Activated B cell treated with CpG ODN at 0.5 μM for 24 hours (primary cell): ENCODE results near the gene FOLH1. TPM values are rescaled to one million over a fixed set of nuclear protein-coding genes. Genes with fewer than 3 reads are reported as not detected.

Experiments
- total RNA-seq: library from RNA; stranded (reverse); gene quantifications from 2 replicates; pipeline ENCODE4 v1.2.3, GENCODE V29; 2022

The FOLH1 gene
- total RNA-seq, 1 donor from 2014 or later = not detected

Other genes with a start within 250 kb of the FOLH1 start
- gene TRIM51G, start 224.7 kb downstream of the FOLH1 start, total RNA-seq = not detected in 2 replicates
- gene TRIM49B, start 179.8 kb downstream of the FOLH1 start, total RNA-seq = not detected in 2 replicates
- not detected in 2 replicates for gene TRIM64C, start 149.5 kb downstream of the FOLH1 start, total RNA-seq